ENCODE results near the gene CTSH.

GRCh38 chr15:78959360-78959759 lies 14.5 kb upstream of the CTSH start:
- TF ChIP-seq, protein P1, sequence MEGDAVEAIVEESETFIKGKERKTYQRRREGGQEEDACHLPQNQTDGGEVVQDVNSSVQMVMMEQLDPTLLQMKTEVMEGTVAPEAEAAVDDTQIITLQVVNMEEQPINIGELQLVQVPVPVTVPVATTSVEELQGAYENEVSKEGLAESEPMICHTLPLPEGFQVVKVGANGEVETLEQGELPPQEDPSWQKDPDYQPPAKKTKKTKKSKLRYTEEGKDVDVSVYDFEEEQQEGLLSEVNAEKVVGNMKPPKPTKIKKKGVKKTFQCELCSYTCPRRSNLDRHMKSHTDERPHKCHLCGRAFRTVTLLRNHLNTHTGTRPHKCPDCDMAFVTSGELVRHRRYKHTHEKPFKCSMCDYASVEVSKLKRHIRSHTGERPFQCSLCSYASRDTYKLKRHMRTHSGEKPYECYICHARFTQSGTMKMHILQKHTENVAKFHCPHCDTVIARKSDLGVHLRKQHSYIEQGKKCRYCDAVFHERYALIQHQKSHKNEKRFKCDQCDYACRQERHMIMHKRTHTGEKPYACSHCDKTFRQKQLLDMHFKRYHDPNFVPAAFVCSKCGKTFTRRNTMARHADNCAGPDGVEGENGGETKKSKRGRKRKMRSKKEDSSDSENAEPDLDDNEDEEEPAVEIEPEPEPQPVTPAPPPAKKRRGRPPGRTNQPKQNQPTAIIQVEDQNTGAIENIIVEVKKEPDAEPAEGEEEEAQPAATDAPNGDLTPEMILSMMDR (IDR thresholded peaks at IDR 0.05), result no peak
- TF ChIP-seq, protein P2, sequence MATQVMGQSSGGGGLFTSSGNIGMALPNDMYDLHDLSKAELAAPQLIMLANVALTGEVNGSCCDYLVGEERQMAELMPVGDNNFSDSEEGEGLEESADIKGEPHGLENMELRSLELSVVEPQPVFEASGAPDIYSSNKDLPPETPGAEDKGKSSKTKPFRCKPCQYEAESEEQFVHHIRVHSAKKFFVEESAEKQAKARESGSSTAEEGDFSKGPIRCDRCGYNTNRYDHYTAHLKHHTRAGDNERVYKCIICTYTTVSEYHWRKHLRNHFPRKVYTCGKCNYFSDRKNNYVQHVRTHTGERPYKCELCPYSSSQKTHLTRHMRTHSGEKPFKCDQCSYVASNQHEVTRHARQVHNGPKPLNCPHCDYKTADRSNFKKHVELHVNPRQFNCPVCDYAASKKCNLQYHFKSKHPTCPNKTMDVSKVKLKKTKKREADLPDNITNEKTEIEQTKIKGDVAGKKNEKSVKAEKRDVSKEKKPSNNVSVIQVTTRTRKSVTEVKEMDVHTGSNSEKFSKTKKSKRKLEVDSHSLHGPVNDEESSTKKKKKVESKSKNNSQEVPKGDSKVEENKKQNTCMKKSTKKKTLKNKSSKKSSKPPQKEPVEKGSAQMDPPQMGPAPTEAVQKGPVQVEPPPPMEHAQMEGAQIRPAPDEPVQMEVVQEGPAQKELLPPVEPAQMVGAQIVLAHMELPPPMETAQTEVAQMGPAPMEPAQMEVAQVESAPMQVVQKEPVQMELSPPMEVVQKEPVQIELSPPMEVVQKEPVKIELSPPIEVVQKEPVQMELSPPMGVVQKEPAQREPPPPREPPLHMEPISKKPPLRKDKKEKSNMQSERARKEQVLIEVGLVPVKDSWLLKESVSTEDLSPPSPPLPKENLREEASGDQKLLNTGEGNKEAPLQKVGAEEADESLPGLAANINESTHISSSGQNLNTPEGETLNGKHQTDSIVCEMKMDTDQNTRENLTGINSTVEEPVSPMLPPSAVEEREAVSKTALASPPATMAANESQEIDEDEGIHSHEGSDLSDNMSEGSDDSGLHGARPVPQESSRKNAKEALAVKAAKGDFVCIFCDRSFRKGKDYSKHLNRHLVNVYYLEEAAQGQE (IDR thresholded peaks at IDR 0.05; ENCODE audit: insufficient read depth in 1 of 2, low read depth in 2 of 2, low read length in 1 of 2), result no peak

Measured in Panc1 (cell line).